Retinal pigment epithelial cell (primary cell): ENCODE measurements around the gene MASP1.
A peak's percentile ranks its signal among the peaks of the same experiment; 100 is the strongest.

ENCODE experiments used
- DNase-seq: peaks from one replicate; pipeline ENCODE4 v3.0.0-alpha.2; 2010; ENCODE audit warnings: low read depth
- H3K4me3 ChIP-seq: 2 replicates; pipeline ENCODE4 v1.5.1; 2011; ENCODE audit warnings: mild to moderate bottlenecking, low read length, control low read depth, moderate library complexity
- CTCF ChIP-seq: conservative IDR thresholded peaks from 2 replicates; pipeline ENCODE4 v1.5.1; 2011; ENCODE audit warnings: low read depth, low read length, control low read depth, inconsistent platforms

MASP1 gene

GRCh38 chr3:187323091-187323490 lies 31.6 kb upstream of the MASP1 start:
- no peak for TF ChIP-seq CTCF
- H3K4me3 ChIP-seq: no peak overlapping the region
- no peak for DNase-seq

- H3K4me3 ChIP-seq: no peak overlapping the region
- DNase-seq: no peak
- no peak for TF ChIP-seq CTCF
Measured at GRCh38 chr3:187322291-187322690, 30.8 kb upstream of the MASP1 start.

DNA sequence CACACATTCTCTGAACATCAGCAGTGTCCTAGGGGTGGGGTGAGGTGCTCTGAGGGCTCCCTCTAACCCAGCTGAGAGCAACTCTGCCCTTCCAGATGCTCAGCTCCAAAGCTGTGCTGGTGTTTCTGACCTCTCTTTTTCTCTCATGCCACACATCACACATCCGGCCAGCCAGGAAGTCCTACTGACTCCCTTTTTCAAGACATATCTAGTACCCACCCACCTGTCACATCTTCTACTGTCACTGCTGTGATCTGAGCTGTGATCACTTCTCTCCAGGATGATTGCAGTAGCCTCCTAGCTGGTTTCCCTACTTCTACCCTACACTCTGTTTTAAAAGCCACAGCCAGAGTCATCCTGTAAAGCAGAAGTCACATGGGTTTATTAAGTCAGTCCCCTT lies 30.2 kb upstream of the MASP1 start:
- no peak for DNase-seq
- no peak for TF ChIP-seq CTCF
- no peak overlapping the region for H3K4me3 ChIP-seq

DNA sequence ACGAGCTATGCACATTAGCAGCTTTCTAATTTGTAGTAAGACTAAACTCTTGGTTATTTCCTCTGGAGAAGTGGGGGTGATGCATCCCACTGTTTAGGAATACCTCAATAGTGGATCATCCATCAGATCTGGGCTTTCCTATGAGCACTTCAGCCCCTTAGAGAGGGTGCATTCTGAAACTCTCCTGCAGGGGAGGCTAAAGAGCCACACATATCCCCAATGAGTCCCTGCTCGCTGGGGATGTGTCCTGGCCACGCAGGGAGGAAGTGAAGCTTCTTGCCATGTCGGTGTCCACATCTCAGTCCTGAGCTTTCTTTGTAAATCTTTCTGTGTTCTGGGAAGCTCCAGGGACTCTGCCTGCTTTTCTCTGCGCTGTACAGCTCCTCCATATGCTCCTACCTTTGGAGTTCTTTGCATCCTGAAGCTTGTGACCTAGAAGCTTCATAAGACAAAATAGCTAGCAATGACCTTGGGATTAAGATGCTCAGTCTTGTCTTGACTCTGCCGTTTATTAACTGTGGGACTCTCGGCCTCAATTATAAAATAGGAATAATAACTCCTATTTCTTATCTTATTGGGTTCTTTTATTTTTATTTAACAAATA lies 28.3 kb upstream of the MASP1 start:
- TF ChIP-seq CTCF: peak; percentile 100
- peak; percentile 39 for DNase-seq
- H3K4me3 ChIP-seq: no peak overlapping the region

DNA sequence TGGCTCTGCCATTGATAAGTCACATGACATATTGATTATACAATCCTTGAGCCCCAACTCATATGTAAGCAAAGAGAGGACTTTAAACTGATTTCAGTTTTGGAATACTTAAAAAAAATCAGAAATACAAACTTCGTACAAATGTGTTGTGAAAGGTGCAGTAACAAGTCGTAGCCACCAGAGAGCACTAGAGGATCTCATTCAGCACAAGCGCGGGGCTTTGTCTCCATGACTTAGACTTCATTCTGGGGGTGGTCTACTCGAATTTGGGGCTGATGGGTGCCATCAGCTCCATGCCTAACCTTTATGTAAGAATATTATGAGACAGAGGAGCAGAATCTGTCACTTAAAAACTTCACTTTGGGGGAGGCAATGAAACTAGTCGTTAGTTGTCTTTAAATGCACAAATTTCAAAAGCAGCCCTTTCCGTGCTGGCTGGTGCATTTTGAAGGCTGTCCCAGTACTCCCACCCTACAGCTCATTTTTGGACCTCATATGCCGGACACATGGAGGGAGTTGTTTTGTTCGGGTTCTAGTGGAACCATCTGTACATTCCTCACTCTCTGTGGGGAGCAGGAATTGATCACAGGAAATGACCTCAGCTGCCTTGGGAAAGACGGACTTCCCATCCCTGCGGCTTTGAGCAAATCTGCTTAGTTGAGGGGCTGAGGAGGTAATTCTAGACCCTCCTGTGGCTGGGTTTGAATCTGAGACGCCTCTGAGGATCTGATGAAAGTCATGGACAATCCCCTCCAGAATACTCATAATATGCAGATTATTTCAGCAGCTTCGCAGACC lies 27.5 kb upstream of the MASP1 start:
- peak; percentile 87 for TF ChIP-seq CTCF
- DNase-seq: no peak
- H3K4me3 ChIP-seq: peak overlapping the region; percentile 21

DNA sequence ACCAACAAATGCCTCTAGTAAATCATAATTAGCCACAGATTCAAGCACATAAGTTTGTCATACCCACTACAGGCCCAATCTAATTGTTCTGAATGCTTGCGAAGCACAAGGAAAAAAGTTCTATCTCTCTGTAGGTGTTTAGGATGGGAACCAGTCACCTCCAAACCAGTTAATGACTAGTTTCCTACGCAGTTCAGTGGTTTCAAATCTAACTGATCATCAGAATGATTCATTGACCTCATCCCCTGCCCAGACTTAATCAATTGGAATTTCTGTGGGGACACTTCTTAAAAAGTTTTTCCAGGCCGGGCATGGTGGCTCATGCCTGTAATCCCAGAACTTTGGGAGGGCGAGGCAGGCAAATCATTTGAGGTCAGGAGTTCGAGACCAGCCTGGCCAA lies 24.3 kb upstream of the MASP1 start:
- TF ChIP-seq CTCF: no peak
- H3K4me3 ChIP-seq: no peak overlapping the region
- DNase-seq: no peak

DNA sequence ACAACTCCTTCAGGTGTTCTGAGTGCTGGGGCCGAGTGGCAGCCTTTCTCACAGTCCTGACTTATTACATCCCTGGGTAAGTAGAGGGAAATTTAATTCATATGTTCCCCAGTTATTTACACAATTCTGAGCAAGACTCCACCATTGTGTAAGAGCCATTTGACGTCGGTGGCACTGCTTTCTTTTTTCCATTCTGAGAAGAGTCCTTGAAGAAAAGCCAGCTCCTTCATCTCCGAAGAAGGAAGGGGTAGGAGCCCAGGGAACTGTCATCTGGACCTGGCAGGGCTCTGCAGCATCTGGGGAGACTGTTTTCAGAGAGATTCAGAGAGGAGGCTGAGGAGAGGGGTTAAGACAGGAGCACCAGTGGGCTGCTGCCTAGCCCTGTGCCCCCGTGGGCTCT lies 22.6 kb upstream of the MASP1 start:
- no peak for TF ChIP-seq CTCF
- DNase-seq: no peak
- H3K4me3 ChIP-seq: no peak overlapping the region
